HFFc6 (cell line): ENCODE results near the gene PAXX. TPM values are rescaled to one million over a fixed set of nuclear protein-coding genes. Genes with fewer than 3 reads are reported as not detected.
"Not testable (repeated sequence)": the region's sequence is repeated elsewhere in the genome, so short reads cannot be mapped to it uniquely, and the experiment has no call there.

ENCODE experiments used
- DNase-seq: peaks from one replicate; pipeline ENCODE4 v3.0.0-alpha.2; 2018
- H3K27ac Mint-ChIP-seq: 2 replicates; pipeline ENCODE4 v1.8.0; 2020; ENCODE audit warnings: mild to moderate bottlenecking, mixed read lengths
- H3K27me3 Mint-ChIP-seq: 2 replicates; pipeline ENCODE4 v1.8.0; 2021; ENCODE audit warnings: mild to moderate bottlenecking, moderate library complexity, mixed read lengths; ENCODE audit not compliant: insufficient read depth
- H3K36me3 Mint-ChIP-seq: 2 replicates; pipeline ENCODE4 v1.8.0; 2021; ENCODE audit warnings: low read depth, mixed read lengths
- H3K4me1 Mint-ChIP-seq: 2 replicates; pipeline ENCODE4 v1.8.0; 2020; ENCODE audit warnings: low read depth, mixed read lengths
- H3K4me3 Mint-ChIP-seq: 2 replicates; pipeline ENCODE4 v1.8.0; 2020; ENCODE audit warnings: mild to moderate bottlenecking, moderate library complexity, mixed read lengths
- H3K9me3 Mint-ChIP-seq: 2 replicates; pipeline ENCODE4 v1.8.0; 2020; ENCODE audit warnings: mild to moderate bottlenecking, mixed read lengths
- CTCF ChIP-seq: fragments of 200-600 bp; sonication (generic); IDR thresholded peaks from 2 replicates; pipeline ENCODE4 v1.5.0; 2021; ENCODE audit warnings: antibody characterized with exemption, mild to moderate bottlenecking
- total RNA-seq, 6 experiments: library from RNA; stranded (reverse); fragmentation: NEBNext Ultra II Directional; extraction: Animal tissue kit (Norgen Biotek cat#: 25700); gene quantifications; 2 replicates in 1 of 6; 3 replicates in 5 of 6; pipeline ENCODE4 v1.2.3, GENCODE V29; 2021

PAXX gene
- total RNA-seq, 6 experiments from 2014 or later, result 26.0 to 42.6 (median 29.0) TPM

GRCh38 chr9:137030538-137031527 is 38.6 kb downstream of the PAXX start:
- H3K9me3 Mint-ChIP-seq, result no peaks in the 10 kb centered on the region
- 0 out of 2 replicates have a peak, but pooled peaks cover 5% of the 10 kb centered on the region for H3K4me1 Mint-ChIP-seq
- no peak overlapping the region for H3K4me3 Mint-ChIP-seq
- H3K27me3 Mint-ChIP-seq, result no peaks in the 10 kb centered on the region; the same call in 1 of the 2 replicates
- no peak overlapping the region for H3K27ac Mint-ChIP-seq
- TF ChIP-seq CTCF, result no peak
- DNase-seq, result no peak
- H3K36me3 Mint-ChIP-seq, result no peaks in the 10 kb centered on the region

- Mint-ChIP-seq H3K9me3 (no peaks in the 10 kb centered on the region), H3K36me3 (no peaks in the 10 kb centered on the region), H3K27ac (no peak within 1 kb of the TSS), H3K27me3 (no peaks in the 10 kb centered on the region; the same call in 1 of the 2 replicates), H3K4me3 (no peak within 1 kb of the TSS), H3K4me1 (0 out of 2 replicates have a peak, but pooled peaks cover 4% of the 10 kb centered on the region)
- DNase-seq, result no peak
- TF ChIP-seq CTCF, result no peak
Measured at GRCh38 chr9:137031904-137032640, 39.9 kb downstream of the PAXX start, which contains the start of gene FUT7. FUT7 (minus strand) TSS chr9:137032088; CDS start chr9:137031991, 97 bp downstream.

DNA sequence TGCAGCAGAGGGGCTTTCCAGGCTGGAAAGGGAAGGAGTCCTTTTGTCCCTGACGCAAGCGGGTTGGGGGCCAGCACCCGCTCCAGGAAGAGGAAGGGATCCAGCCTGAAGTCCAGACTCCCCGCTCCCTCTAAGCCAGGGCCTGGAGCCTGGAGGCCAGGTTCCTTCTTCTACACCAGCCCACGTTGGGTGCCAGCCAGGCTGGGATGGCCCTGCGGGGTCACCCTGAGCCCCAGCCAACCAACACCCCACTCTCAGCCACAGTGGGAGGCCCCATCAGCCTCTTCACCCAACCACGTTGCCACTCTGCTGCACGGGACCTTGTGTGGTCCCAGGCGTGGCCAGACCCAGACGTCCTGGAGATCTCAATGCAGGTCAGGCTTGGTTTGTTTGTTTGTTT is 40.6 kb downstream of the PAXX start:
- TF ChIP-seq CTCF, result no peak
- Mint-ChIP-seq H3K9me3 (no peaks in the 10 kb centered on the region), H3K36me3 (no peaks in the 10 kb centered on the region), H3K27ac (no peak overlapping the region), H3K27me3 (no peaks in the 10 kb centered on the region; the same call in 1 of the 2 replicates), H3K4me3 (no peak overlapping the region), H3K4me1 (no peaks in the 10 kb centered on the region)
- no peak for DNase-seq

DNA sequence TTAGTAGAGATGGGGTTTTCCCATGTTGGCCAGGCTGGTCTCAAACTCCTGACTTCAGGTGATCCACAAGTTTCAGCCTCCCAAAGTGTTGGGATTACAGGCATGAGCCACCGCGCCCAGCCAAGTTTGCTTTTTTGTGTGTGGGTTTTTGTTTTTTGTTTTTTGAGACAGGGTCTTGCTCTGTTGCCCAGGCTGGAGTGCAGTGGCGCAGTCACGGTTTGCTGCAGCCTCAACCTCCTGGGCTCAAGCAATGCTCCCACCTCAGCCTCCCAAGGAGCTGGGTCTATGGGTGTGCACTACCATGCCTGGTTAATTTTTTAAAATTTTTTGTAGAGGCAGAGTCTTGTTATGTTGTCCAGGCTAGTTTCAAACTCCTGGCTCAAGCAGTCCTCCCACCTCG is 41.3 kb downstream of the PAXX start:
- not testable (repeated sequence) for H3K27ac Mint-ChIP-seq, DNase-seq, H3K4me3 Mint-ChIP-seq, H3K9me3 Mint-ChIP-seq, H3K4me1 Mint-ChIP-seq, H3K36me3 Mint-ChIP-seq, H3K27me3 Mint-ChIP-seq

- Mint-ChIP-seq H3K9me3 (no peaks in the 10 kb centered on the region), H3K4me1 (no peaks in the 10 kb centered on the region), H3K27ac (no peak overlapping the region), H3K36me3 (no peaks in the 10 kb centered on the region), H3K4me3 (no peak overlapping the region), H3K27me3 (no peaks in the 10 kb centered on the region; the same call in 1 of the 2 replicates)
- TF ChIP-seq CTCF, result no peak
- DNase-seq, result no peak
Measured at GRCh38 chr9:137034039-137034708, 42.0 kb downstream of the PAXX start.
